Skin epidermis (tissue), 12 donors: Measurements from ENCODE around the gene DUSP16.

Source experiments
- H3K27ac ChIP-seq, 21 experiments: fragments of 200-600 bp; sonication (generic) in 11 of 21; one replicate each; pipeline ENCODE4 v1.5.0; 2020; ENCODE audit warnings: mild to moderate bottlenecking in 3 of 21, inconsistent platforms in 2 of 21, moderate library complexity in 2 of 21
- H3K4me3 ChIP-seq, 7 experiments: fragments of 200-600 bp; sonication (generic) in 2 of 7; one replicate each; pipeline ENCODE4 v1.5.0; 2020; ENCODE audit warnings: inconsistent platforms in 2 of 7, mild to moderate bottlenecking in 2 of 7, moderate library complexity in 1 of 7

DUSP16 gene

GRCh38 chr12:12555656-12556055 is 7.0 kb downstream of the DUSP16 start:
- Histone ChIP-seq H3K4me3 (no peak overlapping the region), H3K27ac (no peak overlapping the region)

- no peak overlapping the region for H3K27ac ChIP-seq
- H3K4me3 ChIP-seq = no peak overlapping the region
Measured at GRCh38 chr12:12553208-12553785, 9.4 kb downstream of the DUSP16 start.

GRCh38 chr12:12551115-12551514 is 11.5 kb downstream of the DUSP16 start:
- Histone ChIP-seq H3K4me3 (no peak overlapping the region), H3K27ac (no peak overlapping the region)

GRCh38 chr12:12550277-12550676 is 12.4 kb downstream of the DUSP16 start:
- H3K27ac ChIP-seq = no peak overlapping the region
- no peak overlapping the region for H3K4me3 ChIP-seq

GRCh38 chr12:12549426-12549825 is 13.2 kb downstream of the DUSP16 start:
- Histone ChIP-seq H3K4me3 (no peak overlapping the region), H3K27ac (no peak overlapping the region)

GRCh38 chr12:12548713-12549112 is 13.9 kb downstream of the DUSP16 start:
- Histone ChIP-seq H3K4me3 (no peak overlapping the region), H3K27ac (no peak overlapping the region)

- Histone ChIP-seq H3K4me3 (no peak overlapping the region), H3K27ac (no peak overlapping the region)
Measured at GRCh38 chr12:12546314-12546772, 16.3 kb downstream of the DUSP16 start.

GRCh38 chr12:12543959-12544358 is 18.7 kb downstream of the DUSP16 start:
- H3K4me3 ChIP-seq = no peak overlapping the region
- H3K27ac ChIP-seq = no peak overlapping the region

GRCh38 chr12:12542964-12543363 is 19.7 kb downstream of the DUSP16 start:
- H3K27ac ChIP-seq = no peak overlapping the region

GRCh38 chr12:12542286-12542685 is 20.4 kb downstream of the DUSP16 start:
- H3K4me3 ChIP-seq = no peak overlapping the region
- H3K27ac ChIP-seq = no peak overlapping the region

More at GRCh38 chr12:12542964-12543363, 19.7 kb downstream of the DUSP16 start:
- no peak overlapping the region for H3K4me3 ChIP-seq

- no peak overlapping the region for H3K4me3 ChIP-seq
Measured at GRCh38 chr12:12541782-12542181, 20.9 kb downstream of the DUSP16 start.

GRCh38 chr12:12540261-12541013 is 22.2 kb downstream of the DUSP16 start:
- H3K4me3 ChIP-seq = no peak overlapping the region
- H3K27ac ChIP-seq = peak overlapping the region in 1 of 21 experiments; percentile 34

More at GRCh38 chr12:12541782-12542181, 20.9 kb downstream of the DUSP16 start:
- no peak overlapping the region for H3K27ac ChIP-seq

- Histone ChIP-seq H3K27ac (peak overlapping the region in 2 of 21 experiments; percentile 4 to 39), H3K4me3 (no peak overlapping the region)
Measured at GRCh38 chr12:12539028-12539810, 23.4 kb downstream of the DUSP16 start.

GRCh38 chr12:12538535-12538934 is 24.1 kb downstream of the DUSP16 start:
- peak overlapping the region in 1 of 21 experiments; percentile 39 for H3K27ac ChIP-seq
- H3K4me3 ChIP-seq = no peak overlapping the region

- Histone ChIP-seq H3K27ac (peak overlapping the region in 1 of 21 experiments; percentile 8), H3K4me3 (no peak overlapping the region)
Measured at GRCh38 chr12:12537421-12537820, 25.2 kb downstream of the DUSP16 start.

- Histone ChIP-seq H3K27ac (no peak overlapping the region), H3K4me3 (no peak overlapping the region)
Measured at GRCh38 chr12:12534975-12535374, 27.7 kb downstream of the DUSP16 start.

- H3K4me3 ChIP-seq = no peak overlapping the region
- peak overlapping the region in 1 of 21 experiments; percentile 24 for H3K27ac ChIP-seq
Measured at GRCh38 chr12:12534166-12534866, 28.3 kb downstream of the DUSP16 start.

- Histone ChIP-seq H3K27ac (peak overlapping the region in 5 of 21 experiments; percentile 10 to 40 (median 32)), H3K4me3 (no peak overlapping the region)
Measured at GRCh38 chr12:12533238-12533829, 29.3 kb downstream of the DUSP16 start.

- Histone ChIP-seq H3K27ac (no peak overlapping the region), H3K4me3 (no peak overlapping the region)
Measured at GRCh38 chr12:12531194-12531593, 31.5 kb downstream of the DUSP16 start.
